Measurements from ENCODE around the gene ZFP1.
"Not testable (repeated sequence)": the region's sequence is repeated elsewhere in the genome, so short reads cannot be mapped to it uniquely, and the experiment has no call there.

ZFP1 gene

GRCh38 chr16:75113541-75114121 is 34.7 kb upstream of the ZFP1 start:
- DNase-seq: no peak

- no peak for DNase-seq
Observed at GRCh38 chr16:75114179-75114945, 34.0 kb upstream of the ZFP1 start.

GRCh38 chr16:75114946-75115825 is 33.1 kb upstream of the ZFP1 start:
- no peak for DNase-seq

GRCh38 chr16:75116081-75116910 is 32.0 kb upstream of the ZFP1 start, which contains the start of gene LDHD:
TSS of gene LDHD (minus strand) at chr16:75116780. CDS start at chr16:75116720, 60 bp downstream.
- DNase-seq: no peak

- DNase-seq: no peak
Observed at GRCh38 chr16:75116911-75117245, 31.4 kb upstream of the ZFP1 start.

GRCh38 chr16:75118943-75119539 is 29.3 kb upstream of the ZFP1 start:
- no peak for DNase-seq

- no peak for DNase-seq
Observed at GRCh38 chr16:75120253-75120652, 28.1 kb upstream of the ZFP1 start.

- no peak for DNase-seq
Observed at GRCh38 chr16:75121949-75122568, 26.3 kb upstream of the ZFP1 start.

GRCh38 chr16:75122609-75123008 is 25.7 kb upstream of the ZFP1 start:
- DNase-seq: no peak

- no peak for DNase-seq
Observed at GRCh38 chr16:75127713-75128415, 20.5 kb upstream of the ZFP1 start.

- not testable (repeated sequence) for DNase-seq
Observed at GRCh38 chr16:75129421-75130149, 18.7 kb upstream of the ZFP1 start.

GRCh38 chr16:75130150-75130771 is 18.1 kb upstream of the ZFP1 start:
- no peak for DNase-seq

GRCh38 chr16:75131081-75131480 is 17.2 kb upstream of the ZFP1 start:
- DNase-seq: no peak

- no peak for DNase-seq
Observed at GRCh38 chr16:75138233-75138632, 10.1 kb upstream of the ZFP1 start.

GRCh38 chr16:75138636-75139035 is 9.7 kb upstream of the ZFP1 start:
- no peak for DNase-seq

- DNase-seq: no peak
Observed at GRCh38 chr16:75139498-75139897, 8.8 kb upstream of the ZFP1 start.

- no peak for DNase-seq
Observed at GRCh38 chr16:75143941-75144340, 4.4 kb upstream of the ZFP1 start.

- DNase-seq: no peak
Observed at GRCh38 chr16:75147968-75148310, 385 bp upstream of the ZFP1 start.

- DNase-seq: no peak
Observed at GRCh38 chr16:75151798-75152197, 3.5 kb downstream of the ZFP1 start.

- DNase-seq: no peak
Observed at GRCh38 chr16:75152635-75153034, 4.3 kb downstream of the ZFP1 start.

Data from T-helper 9 cell (primary cell).